COLO668 (cell line): ENCODE data around the gene ZNF862.

Experiments used
- DNase-seq: peaks from one replicate; lab custom pipeline; 2025; ENCODE audit not compliant: unreplicated experiment; lab: John Stamatoyannopoulos, UW

Gene ZNF862

DNA sequence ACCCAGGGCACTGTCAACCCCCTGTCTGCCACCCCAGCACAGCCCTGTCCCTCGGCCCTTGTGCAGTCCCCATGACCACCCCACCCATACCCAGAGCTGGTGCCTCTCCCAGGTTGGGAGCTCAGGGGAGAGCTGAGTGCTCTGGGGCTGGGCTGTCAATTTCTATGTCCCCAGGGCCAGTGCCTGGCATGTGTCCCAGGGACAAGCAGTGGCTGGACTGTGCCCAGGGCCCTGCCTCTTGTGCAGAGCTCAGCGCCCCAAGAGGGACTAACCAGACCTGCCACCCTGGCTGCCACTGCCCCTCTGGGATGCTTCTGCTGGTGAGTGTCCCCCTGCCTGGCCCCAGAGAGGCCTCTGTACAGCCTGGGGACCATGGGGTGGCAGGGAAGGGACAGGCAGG is 29.0 kb upstream of the ZNF862 start:
- DNase-seq: no peak

DNA sequence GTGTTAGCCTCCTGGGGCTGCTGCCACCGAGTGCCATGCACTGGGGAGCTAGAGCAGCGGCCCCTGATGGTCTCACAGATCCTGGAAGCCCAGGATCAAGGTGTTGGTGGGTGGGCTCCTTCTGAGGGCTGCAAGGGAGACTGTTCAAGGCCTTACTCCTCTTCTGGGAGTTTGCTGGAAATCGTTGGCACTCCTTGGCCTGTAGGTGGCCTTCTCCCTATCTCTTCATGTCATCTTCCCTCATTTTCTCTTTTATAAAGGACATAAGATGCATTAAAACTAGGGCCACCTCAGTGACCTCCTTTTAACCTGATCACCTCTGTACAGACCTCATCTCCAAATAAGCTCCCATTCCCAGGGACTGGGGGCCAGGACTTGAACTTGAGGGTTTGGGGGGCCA is 27.0 kb upstream of the ZNF862 start:
- DNase-seq: no peak

DNA sequence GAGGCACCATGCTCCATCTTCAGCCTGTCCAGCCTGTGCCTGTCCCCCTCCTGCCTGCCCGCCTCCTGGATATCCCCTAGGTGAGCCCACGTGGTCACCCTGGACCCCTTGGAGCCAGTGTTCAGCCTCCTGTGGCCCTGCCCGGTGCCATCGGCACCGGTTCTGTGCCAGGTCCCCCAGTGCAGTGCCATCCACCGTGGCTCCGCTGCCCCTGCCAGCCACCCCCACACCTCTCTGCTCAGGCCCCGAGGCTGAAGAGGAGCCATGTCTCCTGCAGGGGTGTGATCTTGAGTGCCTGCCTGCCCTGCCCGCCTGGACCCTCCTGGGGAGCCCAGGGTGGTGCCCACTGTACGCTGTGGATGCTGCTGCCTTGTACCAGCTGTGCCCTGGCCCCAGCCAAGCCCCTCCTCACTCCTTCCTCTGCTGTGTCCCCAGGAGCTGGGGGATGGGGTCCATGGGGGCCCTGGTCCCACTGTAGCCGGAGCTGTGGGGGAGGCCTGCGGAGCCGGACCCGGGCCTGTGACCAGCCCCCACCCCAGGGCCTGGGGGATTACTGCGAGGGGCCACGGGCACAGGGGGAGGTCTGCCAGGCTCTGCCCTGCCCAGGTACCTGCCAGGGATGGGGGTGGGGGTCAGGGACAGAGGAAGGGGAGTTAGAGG is 26.2 kb upstream of the ZNF862 start:
- DNase-seq: no peak

DNA sequence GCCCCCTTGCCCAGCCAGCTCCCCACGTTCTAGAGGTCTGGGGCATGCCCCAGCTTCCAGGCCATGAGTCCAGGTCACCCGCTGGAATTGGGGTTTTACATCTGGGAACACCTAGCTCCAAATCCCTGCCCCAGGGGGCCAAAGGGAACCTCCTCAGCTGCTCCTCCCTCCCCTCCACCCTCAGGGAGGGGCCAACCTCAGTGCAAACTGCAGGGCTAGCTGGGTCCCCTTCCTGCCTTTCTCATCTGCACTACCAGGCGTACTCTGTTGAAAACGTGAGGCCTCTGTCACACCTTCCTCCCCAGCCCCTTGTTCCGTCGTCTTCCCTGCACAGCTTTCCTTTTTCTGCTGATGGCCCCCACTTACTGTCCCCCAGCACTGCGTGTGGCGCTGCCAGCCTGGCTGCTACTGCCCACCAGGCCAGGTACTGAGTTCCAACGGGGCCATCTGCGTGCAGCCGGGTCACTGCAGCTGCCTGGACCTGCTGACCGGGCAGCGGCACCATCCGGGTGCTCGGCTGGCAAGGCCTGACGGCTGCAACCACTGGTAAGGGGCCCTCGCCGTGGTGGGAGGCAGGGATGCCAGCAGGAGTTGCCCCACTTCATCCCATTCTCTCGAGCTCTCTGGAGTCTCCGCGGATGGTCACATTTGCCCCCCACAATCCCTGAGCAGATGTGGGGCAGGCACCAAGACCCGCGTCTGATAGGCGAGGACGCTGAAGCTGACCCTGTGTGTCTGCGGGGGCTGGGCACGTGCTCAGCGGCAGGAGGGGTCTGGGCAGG is 24.7 kb upstream of the ZNF862 start:
- no peak for DNase-seq

DNA sequence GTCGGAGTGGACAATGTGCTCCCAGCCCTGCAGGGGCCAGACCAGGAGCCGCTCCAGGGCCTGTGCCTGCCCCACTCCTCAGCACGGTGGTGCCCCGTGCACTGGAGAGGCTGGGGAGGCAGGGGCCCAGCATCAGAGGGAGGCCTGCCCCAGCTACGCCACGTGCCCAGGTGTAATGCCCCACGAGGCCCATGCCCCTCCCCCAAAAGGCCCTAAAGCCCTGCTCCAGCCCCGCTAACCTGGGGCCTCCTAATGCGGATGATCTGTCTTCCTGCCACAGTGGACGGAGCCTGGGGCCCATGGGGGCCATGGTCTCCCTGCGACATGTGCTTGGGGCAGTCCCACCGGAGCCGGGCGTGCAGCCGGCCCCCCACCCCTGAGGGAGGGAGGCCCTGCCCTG is 23.7 kb upstream of the ZNF862 start:
- no peak for DNase-seq

DNA sequence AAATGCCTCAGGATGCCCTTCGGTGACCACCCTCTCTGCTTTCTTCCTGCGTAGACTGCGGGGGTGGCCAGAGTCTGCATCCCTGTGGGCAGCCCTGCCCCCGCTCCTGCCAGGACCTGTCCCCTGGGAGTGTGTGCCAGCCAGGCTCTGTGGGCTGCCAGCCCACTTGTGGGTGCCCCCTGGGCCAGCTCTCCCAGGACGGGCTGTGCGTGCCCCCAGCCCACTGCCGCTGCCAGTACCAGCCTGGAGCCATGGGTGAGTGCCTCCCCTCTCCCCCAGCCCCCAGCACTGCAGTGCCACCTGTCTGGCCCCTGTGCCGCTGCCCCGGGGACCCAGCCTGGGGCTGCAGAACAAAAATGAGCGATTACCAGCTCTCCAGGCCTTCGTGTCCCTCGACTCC is 23.1 kb upstream of the ZNF862 start:
- DNase-seq: no peak

DNA sequence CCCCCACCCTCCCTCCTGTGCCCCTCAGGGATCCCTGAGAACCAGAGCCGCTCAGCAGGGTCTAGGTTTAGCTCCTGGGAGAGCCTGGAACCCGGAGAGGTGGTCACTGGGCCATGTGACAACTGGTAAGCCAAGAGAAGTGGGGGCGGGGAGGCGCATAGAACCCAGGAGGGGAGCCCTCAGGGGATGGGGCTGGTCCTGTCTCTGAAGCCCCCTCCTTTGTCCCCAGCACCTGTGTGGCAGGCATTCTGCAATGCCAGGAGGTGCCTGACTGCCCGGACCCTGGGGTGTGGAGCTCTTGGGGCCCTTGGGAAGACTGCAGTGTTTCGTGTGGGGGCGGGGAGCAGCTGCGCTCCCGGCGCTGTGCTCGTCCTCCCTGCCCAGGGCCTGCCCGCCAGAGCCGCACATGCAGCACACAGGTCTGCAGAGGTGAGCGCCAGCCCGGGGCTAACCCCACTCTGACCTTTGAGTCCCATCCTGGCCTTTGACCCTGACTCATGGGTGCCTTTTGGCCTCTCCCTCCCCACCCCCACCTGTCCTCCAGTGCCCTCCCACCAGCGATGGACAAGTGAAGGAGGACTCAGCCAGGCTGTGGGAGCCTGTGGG is 22.4 kb upstream of the ZNF862 start:
- no peak for DNase-seq

DNA sequence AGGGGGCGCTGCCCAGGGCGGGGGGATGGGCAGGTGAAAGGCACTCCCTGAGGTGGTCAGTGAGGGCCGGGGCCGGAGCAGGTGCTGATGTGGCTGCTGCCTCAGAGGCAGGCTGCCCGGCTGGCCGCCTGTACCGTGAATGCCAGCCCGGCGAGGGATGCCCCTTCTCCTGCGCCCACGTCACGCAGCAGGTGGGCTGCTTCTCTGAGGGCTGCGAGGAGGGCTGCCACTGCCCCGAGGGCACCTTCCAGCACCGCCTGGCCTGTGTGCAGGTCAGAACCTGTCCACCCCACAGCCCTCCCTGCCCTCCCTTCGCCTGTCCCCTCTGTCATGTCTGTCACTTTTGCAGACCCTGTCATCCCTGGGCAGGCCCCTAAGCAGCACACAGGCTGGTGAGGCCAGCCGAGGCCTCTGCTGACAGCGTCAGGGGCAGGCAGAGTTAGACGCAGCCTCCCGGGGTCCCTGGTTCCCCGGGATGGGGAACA is 21.9 kb upstream of the ZNF862 start:
- DNase-seq: no peak

DNA sequence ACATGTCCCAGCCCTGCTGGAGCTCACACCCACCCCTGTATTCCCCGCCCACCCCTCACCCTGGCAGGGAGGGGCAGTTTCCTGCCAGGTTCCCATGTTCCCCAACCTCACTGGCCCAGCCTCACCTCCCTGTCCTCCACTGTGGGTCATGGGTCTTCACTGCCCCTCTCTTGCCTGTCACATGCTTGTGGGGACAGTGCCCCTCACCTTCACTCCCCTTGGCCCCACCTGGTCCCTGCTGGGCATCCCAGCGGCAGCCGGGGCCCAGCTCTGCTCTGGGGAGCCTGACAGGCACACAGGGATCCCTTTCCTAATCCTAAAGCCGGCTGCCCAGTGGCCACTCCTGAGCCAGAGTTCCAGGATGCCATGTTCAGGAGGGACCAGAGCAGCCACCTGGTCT is 21.4 kb upstream of the ZNF862 start:
- DNase-seq: no peak

DNA sequence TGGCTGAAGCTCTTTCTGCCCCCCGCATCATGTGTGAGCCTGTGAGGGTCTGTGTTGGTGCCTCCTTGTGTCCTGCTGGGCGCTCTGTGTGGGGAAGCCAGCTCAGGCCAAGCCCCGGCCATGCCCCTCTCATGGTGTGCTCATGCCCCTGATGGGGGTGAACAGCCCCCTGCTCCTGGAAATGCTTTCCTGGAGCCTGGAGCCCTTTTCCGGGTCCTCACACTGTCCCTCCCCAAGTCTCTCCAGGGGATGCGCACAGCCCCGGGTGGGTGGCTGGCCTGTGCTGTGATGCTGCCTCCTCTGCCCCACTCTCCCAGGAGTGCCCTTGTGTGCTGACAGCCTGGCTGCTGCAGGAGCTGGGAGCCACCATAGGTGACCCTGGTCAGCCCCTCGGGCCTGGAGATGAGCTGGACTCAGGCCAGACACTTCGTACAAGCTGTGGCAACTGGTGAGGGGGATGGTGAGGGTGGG is 20.8 kb upstream of the ZNF862 start:
- no peak for DNase-seq

DNA sequence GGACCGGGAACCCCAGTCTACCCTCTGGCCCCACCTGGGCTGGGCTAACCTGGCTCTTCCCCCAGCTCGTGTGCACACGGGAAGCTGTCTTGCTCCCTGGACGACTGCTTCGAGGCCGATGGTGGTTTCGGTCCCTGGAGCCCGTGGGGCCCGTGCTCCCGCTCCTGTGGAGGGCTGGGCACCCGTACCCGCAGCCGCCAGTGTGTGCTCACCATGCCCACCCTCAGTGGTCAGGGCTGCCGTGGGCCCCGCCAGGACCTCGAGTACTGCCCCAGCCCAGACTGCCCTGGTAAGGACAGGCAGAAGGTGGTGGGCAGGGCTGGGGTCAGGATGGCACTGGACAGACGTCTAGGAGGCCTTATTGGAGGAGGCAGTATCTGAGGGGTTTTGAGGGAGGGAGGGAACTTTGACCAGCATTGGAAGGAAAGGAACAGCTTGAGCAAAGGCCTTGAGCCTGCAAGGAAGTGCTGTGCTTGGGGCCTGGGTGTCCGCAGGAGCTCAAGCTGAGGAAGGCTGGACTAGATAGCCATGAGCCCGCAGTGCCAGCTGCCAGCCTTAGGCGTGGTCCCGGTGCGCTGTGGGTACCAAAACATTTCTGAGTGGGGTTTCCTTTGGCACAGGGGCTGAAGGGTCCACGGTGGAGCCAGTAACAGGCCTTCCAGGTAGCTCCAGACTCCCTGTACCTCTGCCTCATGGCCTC is 20.2 kb upstream of the ZNF862 start:
- DNase-seq: no peak

DNA sequence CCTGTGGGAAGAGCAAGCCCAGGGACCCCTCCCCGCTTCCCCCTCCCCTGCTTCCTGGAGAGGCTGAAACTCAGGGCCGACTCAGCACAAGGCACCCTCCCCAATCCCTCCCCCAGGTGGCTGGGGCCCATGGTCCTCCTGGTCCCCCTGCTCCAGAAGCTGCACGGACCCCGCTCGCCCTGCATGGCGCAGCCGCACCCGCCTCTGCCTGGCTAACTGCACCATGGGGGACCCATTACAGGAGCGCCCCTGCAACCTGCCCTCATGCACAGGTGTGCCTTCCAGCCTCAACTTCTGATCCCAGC is 19.7 kb upstream of the ZNF862 start:
- no peak for DNase-seq

DNA sequence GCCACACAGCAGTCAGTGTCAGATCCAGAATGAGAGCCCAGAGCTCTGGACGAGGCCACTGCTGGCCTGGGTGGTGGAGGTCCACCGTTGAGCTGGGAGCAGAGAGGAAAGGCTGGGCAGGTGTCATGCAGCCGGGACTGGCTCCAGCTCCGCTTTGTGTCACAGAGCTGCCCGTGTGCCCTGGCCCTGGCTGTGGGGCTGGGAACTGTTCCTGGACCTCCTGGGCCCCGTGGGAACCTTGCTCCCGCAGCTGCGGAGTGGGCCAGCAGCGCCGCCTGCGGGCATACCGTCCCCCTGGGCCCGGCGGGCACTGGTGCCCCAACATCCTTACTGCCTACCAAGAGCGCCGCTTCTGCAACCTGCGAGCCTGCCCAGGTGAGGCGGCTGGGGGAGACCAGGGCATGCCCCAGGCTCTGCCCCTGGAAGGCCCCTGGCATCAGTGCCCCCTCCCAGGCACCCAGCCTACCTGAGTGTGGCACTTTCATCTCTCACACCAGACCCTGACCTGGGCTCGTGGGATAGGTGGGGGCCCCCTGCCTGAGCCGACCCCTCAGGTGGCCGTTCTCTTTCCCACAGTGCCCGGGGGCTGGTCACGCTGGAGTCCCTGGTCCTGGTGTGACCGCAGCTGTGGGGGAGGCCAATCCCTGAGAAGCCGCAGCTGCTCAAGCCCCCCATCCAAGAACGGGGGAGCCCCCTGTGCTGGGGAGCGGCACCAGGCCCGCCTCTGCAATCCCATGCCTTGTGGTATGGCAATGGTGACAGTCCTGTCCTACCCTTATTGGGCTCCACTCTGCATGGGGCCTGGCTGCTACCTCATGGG is 18.8 kb upstream of the ZNF862 start:
- DNase-seq: no peak

DNA sequence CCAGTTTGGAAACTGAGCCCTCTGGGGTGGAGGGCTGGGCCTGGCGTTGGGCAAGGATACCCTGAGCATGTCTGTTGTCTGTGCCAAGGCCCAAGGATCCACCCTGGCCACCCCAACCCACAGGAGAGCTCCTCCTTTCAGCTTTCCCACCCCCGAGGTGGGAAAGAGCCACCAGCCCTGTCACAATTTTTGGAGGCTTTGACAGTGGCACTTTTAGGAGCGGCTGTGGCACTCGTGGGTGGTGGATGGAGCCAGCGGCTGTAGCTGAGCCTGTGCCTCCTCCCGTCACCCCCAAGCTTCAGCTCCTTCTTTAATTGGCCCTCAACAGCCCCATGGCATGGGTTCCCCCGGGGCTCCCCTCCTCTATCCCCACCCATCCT is 18.2 kb upstream of the ZNF862 start:
- DNase-seq: no peak

DNA sequence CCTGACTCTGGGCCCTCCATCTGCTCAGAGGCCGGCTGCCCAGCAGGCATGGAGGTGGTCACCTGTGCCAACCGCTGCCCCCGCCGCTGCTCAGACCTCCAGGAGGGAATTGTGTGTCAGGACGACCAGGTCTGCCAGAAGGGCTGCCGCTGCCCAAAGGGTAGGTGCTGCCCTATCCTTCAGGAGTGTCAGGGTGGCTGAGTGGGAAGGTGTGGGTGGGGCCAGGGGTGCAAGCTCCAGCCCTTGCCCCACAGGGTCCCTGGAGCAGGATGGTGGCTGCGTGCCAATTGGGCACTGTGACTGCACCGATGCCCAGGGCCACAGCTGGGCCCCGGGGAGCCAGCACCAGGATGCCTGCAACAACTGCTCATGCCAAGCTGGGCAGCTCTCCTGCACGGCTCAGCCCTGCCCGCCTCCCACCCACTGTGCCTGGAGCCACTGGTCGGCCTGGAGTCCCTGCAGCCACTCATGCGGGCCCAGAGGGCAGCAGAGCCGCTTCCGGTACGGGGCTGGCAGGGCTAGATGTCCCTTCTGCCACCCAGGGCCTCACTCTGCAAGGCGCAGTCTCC is 17.5 kb upstream of the ZNF862 start:
- no peak for DNase-seq

DNA sequence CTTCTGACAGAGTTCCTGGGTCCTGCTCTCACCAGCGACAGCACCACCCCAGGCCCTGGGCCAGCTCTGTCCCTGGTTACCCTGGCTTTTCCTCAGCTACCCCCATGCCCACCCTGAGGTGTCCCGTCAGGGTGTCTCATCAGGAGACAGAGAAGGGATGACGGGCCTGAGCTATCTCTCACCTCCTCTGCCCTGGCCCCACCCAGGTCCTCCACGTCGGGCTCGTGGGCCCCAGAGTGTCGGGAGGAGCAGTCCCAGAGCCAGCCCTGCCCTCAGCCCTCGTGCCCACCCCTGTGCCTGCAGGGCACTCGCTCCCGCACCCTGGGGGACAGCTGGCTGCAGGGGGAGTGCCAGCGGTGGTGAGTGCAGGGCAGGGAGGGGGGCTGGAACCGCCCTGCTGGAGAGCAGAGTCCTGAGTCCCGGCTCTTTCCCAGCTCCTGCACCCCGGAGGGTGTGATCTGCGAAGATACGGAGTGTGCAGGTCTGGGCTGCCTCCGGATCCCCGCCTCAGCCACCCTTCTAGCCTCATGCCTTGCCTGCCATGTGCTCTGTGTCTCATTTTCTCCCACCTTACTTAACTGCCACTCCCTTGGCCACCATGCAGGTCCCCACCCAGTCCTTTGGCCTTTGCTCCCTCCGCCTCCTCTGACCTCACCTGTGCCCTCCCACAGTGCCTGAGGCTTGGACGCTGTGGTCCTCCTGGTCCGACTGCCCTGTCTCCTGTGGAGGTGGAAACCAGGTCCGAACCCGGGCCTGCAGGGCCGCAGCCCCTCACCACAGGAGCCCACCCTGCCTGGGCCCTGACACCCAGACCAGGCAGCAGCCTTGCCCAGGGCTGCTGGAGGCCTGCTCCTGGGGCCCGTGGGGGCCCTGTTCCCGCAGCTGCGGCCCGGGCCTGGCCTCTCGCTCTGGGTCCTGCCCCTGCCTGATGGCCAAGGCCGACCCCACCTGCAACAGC is 16.7 kb upstream of the ZNF862 start:
- no peak for DNase-seq

DNA sequence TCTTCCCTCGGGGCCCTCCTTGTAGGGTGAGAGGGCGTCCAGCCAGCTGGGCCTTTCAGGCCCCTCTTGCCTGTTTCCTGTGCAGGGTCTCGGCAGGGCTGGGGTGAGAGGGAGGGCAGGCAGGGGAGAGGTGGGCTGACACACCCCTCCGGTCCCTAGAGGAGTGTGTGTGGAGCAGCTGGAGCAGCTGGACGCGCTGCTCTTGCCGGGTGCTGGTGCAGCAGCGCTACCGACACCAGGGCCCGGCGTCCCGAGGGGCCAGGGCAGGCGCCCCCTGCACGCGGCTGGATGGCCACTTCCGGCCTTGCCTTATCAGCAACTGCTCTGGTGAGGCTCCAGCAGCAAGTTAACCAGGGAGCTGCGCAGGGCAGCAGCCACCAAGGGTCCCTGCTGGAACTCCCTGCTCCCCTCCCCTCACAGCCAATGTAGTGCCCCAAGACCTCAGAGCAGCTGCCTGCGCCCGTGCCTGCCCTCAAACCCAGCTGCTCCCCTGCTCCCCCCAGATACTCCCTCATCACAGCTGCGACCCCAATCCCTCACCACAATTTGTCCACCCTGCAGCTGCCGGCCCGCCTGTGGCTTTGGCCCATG is 15.7 kb upstream of the ZNF862 start:
- DNase-seq: no peak

DNA sequence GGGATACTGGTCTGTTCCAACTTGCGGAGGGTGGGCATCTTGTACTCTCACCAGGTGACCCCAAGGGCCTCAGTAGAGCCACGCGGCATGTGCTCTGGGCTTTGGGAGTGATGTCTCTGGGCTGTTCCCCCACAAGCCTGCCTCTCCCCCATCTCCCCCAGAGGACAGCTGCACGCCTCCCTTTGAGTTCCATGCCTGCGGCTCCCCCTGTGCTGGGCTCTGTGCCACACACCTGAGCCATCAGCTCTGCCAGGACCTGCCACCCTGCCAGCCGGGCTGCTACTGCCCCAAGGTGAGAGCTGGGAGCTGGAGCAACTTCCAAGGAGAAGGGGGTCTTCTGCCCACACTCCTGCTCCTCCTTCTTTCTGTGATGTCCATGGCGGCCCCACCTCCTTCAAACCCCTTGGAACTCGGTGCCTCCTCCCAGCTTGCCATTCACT is 15.0 kb upstream of the ZNF862 start:
- DNase-seq: no peak

DNA sequence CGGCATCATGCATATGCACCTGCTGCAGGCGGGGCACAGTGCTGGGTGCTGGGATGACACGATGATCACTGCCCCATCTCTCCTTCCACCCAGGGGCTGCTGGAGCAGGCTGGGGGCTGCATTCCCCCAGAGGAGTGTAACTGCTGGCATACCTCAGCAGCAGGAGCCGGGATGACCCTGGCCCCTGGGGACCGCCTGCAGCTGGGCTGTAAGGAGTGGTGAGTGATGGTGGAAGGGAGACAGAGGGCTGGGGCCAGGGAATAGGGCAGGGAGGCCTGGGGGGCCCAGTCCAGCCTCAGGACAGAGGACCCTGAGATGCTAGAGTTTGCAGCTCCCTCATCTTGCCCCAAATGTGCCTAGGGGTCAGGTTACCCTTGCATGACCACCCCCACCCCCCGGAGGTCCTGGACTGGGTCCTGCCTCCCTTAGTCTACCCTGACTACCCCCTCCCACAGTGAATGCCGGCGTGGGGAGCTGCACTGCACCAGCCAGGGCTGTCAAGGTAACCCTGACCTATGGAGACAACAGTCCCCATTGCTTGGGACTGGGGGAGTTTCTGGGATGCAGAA is 14.5 kb upstream of the ZNF862 start:
- no peak for DNase-seq
